Measurements from ENCODE around the gene RNF222. TPM values are rescaled to one million over a fixed set of nuclear protein-coding genes. Genes with fewer than 3 reads are reported as not detected.

Gene RNF222
- total and polyA plus RNA-seq, 11 donors: not detected

DNA sequence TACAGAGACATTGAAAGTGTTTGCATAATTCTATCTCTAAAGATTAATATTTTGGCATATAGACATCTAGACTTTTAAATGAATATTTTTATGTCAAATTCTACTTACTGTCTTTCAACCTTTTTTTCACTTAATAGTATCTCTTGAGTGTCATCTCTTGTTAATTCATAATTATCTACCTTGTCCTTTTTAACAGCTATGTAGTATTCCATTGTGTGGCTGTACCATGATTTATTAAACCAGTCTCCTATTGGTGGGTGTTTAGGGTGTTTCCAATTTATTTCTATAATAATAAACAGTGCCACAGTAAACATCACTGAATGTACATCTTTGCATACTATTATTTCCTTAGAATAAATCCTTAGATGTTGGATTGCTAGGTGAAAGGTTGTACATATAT lies 16.3 kb upstream of the RNF222 start:
- Histone ChIP-seq H3K27me3 (no peaks in the 10 kb centered on the region), H3K36me3 (no peaks in the 10 kb centered on the region), H3K4me3 (no peak overlapping the region), H3K27ac (no peak overlapping the region), H3K4me1 (peaks cover 0 to 17% (median 2%) of the 10 kb centered on the region in 12 donors), H3K9me3 (no peaks in the 10 kb centered on the region)
- DNase-seq (no peak), ATAC-seq (no peak)
- TF ChIP-seq POLR2A (IDR thresholded peaks at IDR 0.05): no peak
- TF ChIP-seq CTCF (IDR thresholded peaks at IDR 0.05): no peak
- intact Hi-C loops (cut with DNase I): loop anchor here in 8 of 10 donors (5.0 to 10.0 kb wide), 7 partner anchors 53 to 481 kb away; no protein-coding TSS in a partner anchor

- ATAC-seq: no peak
- Histone ChIP-seq H3K9me3 (no peaks in the 10 kb centered on the region), H3K27ac (no peak overlapping the region), H3K4me3 (no peak overlapping the region), H3K4me1 (peaks cover 0 to 17% (median 2%) of the 10 kb centered on the region in 12 donors), H3K36me3 (no peaks in the 10 kb centered on the region), H3K27me3 (no peaks in the 10 kb centered on the region)
- TF ChIP-seq CTCF (IDR thresholded peaks at IDR 0.05) (no peak), POLR2A (IDR thresholded peaks at IDR 0.05) (no peak)
- no peak for DNase-seq
- intact Hi-C loops (cut with DNase I): loop anchor here in 8 of 10 donors (5.0 to 10.0 kb wide), 7 partner anchors 54 to 481 kb away; no protein-coding TSS in a partner anchor
- 77 to 93% (median 85%) methylated on average over 3 to 4 of the region's 4 CpGs for WGBS, 4 donors
Observed at GRCh38 chr17:8413328-8413727, 15.7 kb upstream of the RNF222 start.

GRCh38 chr17:8412089-8412488 lies 14.5 kb upstream of the RNF222 start:
- ATAC-seq: no peak
- Histone ChIP-seq H3K4me3 (no peak overlapping the region), H3K27me3 (no peaks in the 10 kb centered on the region), H3K27ac (no peak overlapping the region), H3K36me3 (no peaks in the 10 kb centered on the region), H3K9me3 (no peaks in the 10 kb centered on the region), H3K4me1 (peaks cover 0 to 10% (median 2%) of the 10 kb centered on the region in 12 donors)
- TF ChIP-seq POLR2A (IDR thresholded peaks at IDR 0.05): no peak
- no peak for TF ChIP-seq CTCF (IDR thresholded peaks at IDR 0.05)
- no peak for DNase-seq
- 70 to 79% (median 78%) methylated on average over 5 of the region's 5 CpGs for WGBS, 4 donors
- intact Hi-C loops (cut with DNase I): loop anchor here in 8 of 10 donors (5.0 to 10.0 kb wide), 7 partner anchors 55 to 483 kb away; no protein-coding TSS in a partner anchor

GRCh38 chr17:8410883-8411238 lies 13.2 kb upstream of the RNF222 start:
- no peak overlapping the region for H3K4me3 ChIP-seq
- no peak for TF ChIP-seq POLR2A (IDR thresholded peaks at IDR 0.05)
- no peak for TF ChIP-seq CTCF (IDR thresholded peaks at IDR 0.05)
- 75 to 94% (median 85%) methylated on average over 1 of the region's 1 CpG for WGBS, 4 donors
- DNase-seq (no peak), ATAC-seq (no peak)
- H3K4me1 ChIP-seq: peaks cover 0 to 10% (median 2%) of the 10 kb centered on the region in 12 donors
- H3K9me3 ChIP-seq: no peaks in the 10 kb centered on the region
- no peaks in the 10 kb centered on the region for H3K36me3 ChIP-seq
- no peak overlapping the region for H3K27ac ChIP-seq
- H3K27me3 ChIP-seq: no peaks in the 10 kb centered on the region
- intact Hi-C loops (cut with DNase I): loop anchor here (1.0 to 10.0 kb wide), 15 partner anchors 56 to 484 kb away; partner anchors contain the start of gene CCDC42 (in 4 of the 10)
